ENCODE results near the gene KCNMB4. TPM values are rescaled to one million over a fixed set of nuclear protein-coding genes. Genes with fewer than 3 reads are reported as not detected.

Gene KCNMB4
- total RNA-seq, 4 donors from 2014 or later: 6.6 to 10.3 (median 8.0) TPM

DNA sequence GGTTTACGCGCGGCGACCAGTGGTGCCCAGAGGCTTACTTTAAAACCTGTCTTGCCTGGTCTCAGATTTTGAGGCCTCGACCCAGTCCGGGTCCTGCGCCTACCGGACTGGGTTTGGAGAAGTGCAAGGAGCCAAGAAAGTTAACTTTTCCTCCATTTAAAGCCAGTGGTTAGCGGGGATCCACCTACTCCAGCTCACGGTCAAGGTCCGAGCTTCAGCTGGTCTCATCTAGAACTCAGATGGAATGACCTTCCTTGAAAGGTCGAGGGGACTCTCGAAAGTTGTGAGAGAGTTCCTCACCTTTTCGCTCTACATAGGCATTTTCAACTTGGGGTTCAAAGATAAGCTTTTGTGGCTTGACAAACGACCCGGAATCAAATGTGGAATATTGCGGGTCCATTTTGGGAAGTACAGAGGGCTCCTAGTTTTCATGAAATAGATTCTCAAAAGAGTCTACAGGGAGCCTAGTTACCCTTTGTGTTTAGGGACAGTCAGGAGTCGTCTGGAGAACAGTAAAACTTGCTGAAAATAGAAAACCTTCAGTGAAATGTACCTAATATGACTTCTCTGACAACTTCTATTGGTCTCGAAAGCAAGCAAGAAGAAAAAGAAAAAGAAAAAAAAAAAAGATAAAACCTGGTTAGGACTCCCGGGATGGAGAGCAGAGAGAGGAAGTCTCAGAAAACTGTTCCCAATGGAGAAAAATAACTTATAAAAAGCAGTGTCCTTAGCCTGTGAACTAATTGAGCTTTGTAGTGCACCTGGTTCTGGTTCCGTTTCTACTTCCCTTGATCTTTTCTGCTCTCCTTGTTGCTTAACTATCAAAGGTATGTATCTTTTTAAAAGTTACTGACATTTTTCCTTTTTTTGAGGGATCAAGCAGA is 1.4 kb downstream of the KCNMB4 start:
- Histone ChIP-seq H3K9me3 (no peaks in the 10 kb centered on the region), H3K27me3 (peaks cover 0 to 46% (median 18%) of the 10 kb centered on the region in 4 donors), H3K4me1 (peaks cover 7 to 25% (median 23%) of the 10 kb centered on the region in 4 donors), H3K27ac (replicated peaks in 1 of 4) (peak overlapping the region; percentile 41 to 52 (median 48)), H3K36me3 (no peaks in the 10 kb centered on the region), H3K4me3 (peak overlapping the region; percentile 74 to 79 (median 75))
- no peak for TF ChIP-seq POLR2A (IDR thresholded peaks at IDR 0.05; ENCODE audit: low read depth)
- no peak for TF ChIP-seq POLR2AphosphoS5 (IDR thresholded peaks at IDR 0.05)
- TF ChIP-seq EP300 (IDR thresholded peaks at IDR 0.05): no peak
- TF ChIP-seq CTCF (IDR thresholded peaks at IDR 0.05): no peak
- no peak for DNase-seq (ENCODE audit: extremely low spot score)
- intact Hi-C loops (cut with DNase I): loop anchor here (10.0 kb wide), 1 partner anchor 123 kb away; the partner anchor contains the start of gene CNOT2
- 15% methylated on average over 21 of the region's 21 CpGs for WGBS

DNA sequence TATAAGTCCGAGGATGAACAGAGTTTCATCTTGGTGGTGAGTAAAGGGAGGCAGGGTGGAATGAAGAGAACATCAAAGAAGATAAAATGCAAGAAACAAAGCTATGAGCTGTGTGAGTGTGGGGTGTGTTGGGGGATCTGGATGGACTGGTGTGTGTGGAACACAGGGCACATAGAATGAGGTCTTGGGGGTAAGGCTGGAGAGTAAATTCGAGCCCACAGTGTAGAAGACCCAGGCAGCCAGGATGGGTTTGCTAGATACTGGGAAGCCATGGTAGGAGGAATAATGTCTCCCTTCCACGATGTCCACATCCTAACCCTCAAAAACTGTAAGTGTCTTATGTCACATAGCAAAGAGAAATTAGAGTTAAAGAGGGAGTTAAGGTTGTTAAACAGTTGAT is 6.8 kb downstream of the KCNMB4 start:
- H3K9me3 ChIP-seq: no peaks in the 10 kb centered on the region
- DNase-seq (ENCODE audit: extremely low spot score): no peak
- WGBS: 96% methylated on average over 3 of the region's 3 CpGs
- H3K36me3 ChIP-seq: no peaks in the 10 kb centered on the region
- H3K4me1 ChIP-seq: no peaks in the 10 kb centered on the region
- H3K27me3 ChIP-seq: peaks cover 0 to 3% (median 0%) of the 10 kb centered on the region in 4 donors
- H3K27ac ChIP-seq (replicated peaks in 1 of 4): no peak overlapping the region
- intact Hi-C loops (cut with DNase I): no loop called here
- no peak for TF ChIP-seq POLR2A (IDR thresholded peaks at IDR 0.05; ENCODE audit: low read depth)
- no peak overlapping the region for H3K4me3 ChIP-seq

DNA sequence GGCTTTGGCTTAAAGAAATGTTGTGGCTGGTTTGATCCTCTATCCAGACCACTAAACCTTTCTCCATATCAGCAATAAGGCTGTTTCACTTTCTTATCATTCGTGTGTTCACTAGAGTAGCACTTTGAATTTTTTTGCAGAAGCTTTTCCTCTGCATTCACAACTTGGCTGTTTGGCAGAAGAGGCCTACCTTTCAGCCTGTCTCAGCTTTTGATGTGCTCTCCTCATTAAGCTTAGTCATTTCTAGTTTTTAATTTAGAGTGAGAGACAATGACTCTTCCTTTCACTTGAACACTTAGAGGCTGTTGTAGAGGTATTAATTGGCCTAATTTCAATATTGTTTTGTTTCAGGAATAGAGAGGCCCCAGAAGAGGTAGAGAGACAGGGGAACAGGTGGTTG is 13.8 kb downstream of the KCNMB4 start:
- intact Hi-C loops (cut with DNase I): no loop called here
- no peaks in the 10 kb centered on the region for H3K36me3 ChIP-seq
- TF ChIP-seq POLR2AphosphoS5 (IDR thresholded peaks at IDR 0.05): no peak
- no peak for TF ChIP-seq POLR2A (IDR thresholded peaks at IDR 0.05; ENCODE audit: low read depth)
- TF ChIP-seq EP300 (IDR thresholded peaks at IDR 0.05): no peak
- TF ChIP-seq CTCF (IDR thresholded peaks at IDR 0.05): no peak
- no peaks in the 10 kb centered on the region for H3K27me3 ChIP-seq
- H3K9me3 ChIP-seq: no peaks in the 10 kb centered on the region
- 85% methylated on average over 1 of the region's 1 CpG for WGBS
- no peak overlapping the region for H3K4me3 ChIP-seq
- DNase-seq (ENCODE audit: extremely low spot score): no peak
- no peaks in the 10 kb centered on the region for H3K4me1 ChIP-seq
- H3K27ac ChIP-seq (replicated peaks in 1 of 4): no peak overlapping the region

- WGBS: 90% methylated on average over 4 of the region's 4 CpGs
- no peak overlapping the region for H3K27ac ChIP-seq (replicated peaks in 1 of 4)
- H3K9me3 ChIP-seq: no peaks in the 10 kb centered on the region
- H3K27me3 ChIP-seq: no peaks in the 10 kb centered on the region
- intact Hi-C loops (cut with DNase I): no loop called here
- no peak for DNase-seq (ENCODE audit: extremely low spot score)
- TF ChIP-seq POLR2A (IDR thresholded peaks at IDR 0.05; ENCODE audit: low read depth): no peak
- no peak for TF ChIP-seq POLR2AphosphoS5 (IDR thresholded peaks at IDR 0.05)
- TF ChIP-seq CTCF (IDR thresholded peaks at IDR 0.05): no peak
- no peak for TF ChIP-seq EP300 (IDR thresholded peaks at IDR 0.05)
- H3K36me3 ChIP-seq: no peaks in the 10 kb centered on the region
- H3K4me1 ChIP-seq: no peaks in the 10 kb centered on the region
- H3K4me3 ChIP-seq: no peak overlapping the region
Observed at GRCh38 chr12:70383484-70383883, 17.4 kb downstream of the KCNMB4 start.

- H3K4me3 ChIP-seq: no peak overlapping the region
- no peaks in the 10 kb centered on the region for H3K36me3 ChIP-seq
- no peak for TF ChIP-seq EP300 (IDR thresholded peaks at IDR 0.05)
- no peak for TF ChIP-seq CTCF (IDR thresholded peaks at IDR 0.05)
- no peak for TF ChIP-seq POLR2AphosphoS5 (IDR thresholded peaks at IDR 0.05)
- no peak for TF ChIP-seq POLR2A (IDR thresholded peaks at IDR 0.05; ENCODE audit: low read depth)
- no peak overlapping the region for H3K27ac ChIP-seq (replicated peaks in 1 of 4)
- intact Hi-C loops (cut with DNase I): no loop called here
- H3K9me3 ChIP-seq: no peaks in the 10 kb centered on the region
- 88% methylated on average over 3 of the region's 3 CpGs for WGBS
- no peak for DNase-seq (ENCODE audit: extremely low spot score)
- no peaks in the 10 kb centered on the region for H3K4me1 ChIP-seq
- no peaks in the 10 kb centered on the region for H3K27me3 ChIP-seq
Observed at GRCh38 chr12:70383886-70384285, 17.8 kb downstream of the KCNMB4 start.

All from esophagus muscularis mucosa (tissue), 4 donors.